ENCODE data around the gene C16orf89.

C16orf89 gene

GRCh38 chr16:5028950-5029475 lies 36.7 kb downstream of the C16orf89 start:
- no peak for DNase-seq (ENCODE audit: low spot score)

GRCh38 chr16:5027575-5028235 lies 38.1 kb downstream of the C16orf89 start:
- no peak for DNase-seq (ENCODE audit: low spot score)

GRCh38 chr16:5027086-5027485 lies 38.7 kb downstream of the C16orf89 start:
- no peak for DNase-seq (ENCODE audit: low spot score)

GRCh38 chr16:5026664-5027063 lies 39.1 kb downstream of the C16orf89 start:
- DNase-seq (ENCODE audit: low spot score): no peak

GRCh38 chr16:5025171-5025632 lies 40.6 kb downstream of the C16orf89 start:
- DNase-seq (ENCODE audit: low spot score): no peak

- peak; percentile 20 for DNase-seq (ENCODE audit: low spot score)
Measured at GRCh38 chr16:5024632-5025031, 41.1 kb downstream of the C16orf89 start.

GRCh38 chr16:5022521-5022920 lies 43.2 kb downstream of the C16orf89 start:
- no peak for DNase-seq (ENCODE audit: low spot score)

GRCh38 chr16:5020551-5020950 lies 45.2 kb downstream of the C16orf89 start:
- no peak for DNase-seq (ENCODE audit: low spot score)

- no peak for DNase-seq (ENCODE audit: low spot score)
Measured at GRCh38 chr16:5019775-5020174, 46.0 kb downstream of the C16orf89 start.

GRCh38 chr16:5018793-5019192 lies 47.0 kb downstream of the C16orf89 start:
- DNase-seq (ENCODE audit: low spot score): no peak

GRCh38 chr16:5017678-5017969 lies 48.1 kb downstream of the C16orf89 start:
- no peak for DNase-seq (ENCODE audit: low spot score)

GRCh38 chr16:5016967-5017677 lies 48.6 kb downstream of the C16orf89 start:
- DNase-seq (ENCODE audit: low spot score): no peak

- DNase-seq (ENCODE audit: low spot score): no peak
Measured at GRCh38 chr16:5015887-5016286, 49.9 kb downstream of the C16orf89 start.

- no peak for DNase-seq (ENCODE audit: low spot score)
Measured at GRCh38 chr16:5015351-5015750, 50.4 kb downstream of the C16orf89 start.

- no peak for DNase-seq (ENCODE audit: low spot score)
Measured at GRCh38 chr16:5012887-5013286, 52.9 kb downstream of the C16orf89 start.

- no peak for DNase-seq (ENCODE audit: low spot score)
Measured at GRCh38 chr16:5011637-5012036, 54.1 kb downstream of the C16orf89 start.

GRCh38 chr16:5010576-5011329 lies 55.0 kb downstream of the C16orf89 start:
- no peak for DNase-seq (ENCODE audit: low spot score)

GRCh38 chr16:5008311-5008731 lies 57.4 kb downstream of the C16orf89 start:
- no peak for DNase-seq (ENCODE audit: low spot score)

- no peak for DNase-seq (ENCODE audit: low spot score)
Measured at GRCh38 chr16:5007256-5007655, 58.5 kb downstream of the C16orf89 start.

- DNase-seq (ENCODE audit: low spot score): no peak
Measured at GRCh38 chr16:5006348-5007193, 59.2 kb downstream of the C16orf89 start.

- no peak for DNase-seq (ENCODE audit: low spot score)
Measured at GRCh38 chr16:5005916-5006315, 59.8 kb downstream of the C16orf89 start.

- no peak for DNase-seq (ENCODE audit: low spot score)
Measured at GRCh38 chr16:5004311-5004710, 61.4 kb downstream of the C16orf89 start.
